Hepatocyte (in vitro differentiated cells): ENCODE results near the gene TACSTD2.
"Not testable (repeated sequence)": the region's sequence is repeated elsewhere in the genome, so short reads cannot be mapped to it uniquely, and the experiment has no call there.

Experiments used
- CTCF ChIP-seq: fragments of 200-600 bp; sonication (generic); IDR thresholded peaks from 2 replicates; pipeline ENCODE4 v1.5.1; 2016; ENCODE audit warnings: antibody characterized with exemption, mild to moderate bottlenecking; ENCODE audit not compliant: poor library complexity
- EZH2 ChIP-seq: fragments of 200-600 bp; sonication (generic); IDR thresholded peaks from 2 replicates; pipeline ENCODE4 v1.6.1; 2016; ENCODE audit warnings: antibody characterized with exemption, mild to moderate bottlenecking, borderline replicate concordance

GRCh38 chr1:58582143-58582542 lies 5.1 kb upstream of the TACSTD2 start:
- TF ChIP-seq EZH2, CTCF: not testable (repeated sequence)
